NK-92 (cell line): ENCODE results near the gene OR52I2.

ENCODE experiments used
- DNase-seq: peaks from one replicate; lab custom pipeline; 2025; ENCODE audit not compliant: unreplicated experiment; lab: John Stamatoyannopoulos, UW

The OR52I2 gene

DNA sequence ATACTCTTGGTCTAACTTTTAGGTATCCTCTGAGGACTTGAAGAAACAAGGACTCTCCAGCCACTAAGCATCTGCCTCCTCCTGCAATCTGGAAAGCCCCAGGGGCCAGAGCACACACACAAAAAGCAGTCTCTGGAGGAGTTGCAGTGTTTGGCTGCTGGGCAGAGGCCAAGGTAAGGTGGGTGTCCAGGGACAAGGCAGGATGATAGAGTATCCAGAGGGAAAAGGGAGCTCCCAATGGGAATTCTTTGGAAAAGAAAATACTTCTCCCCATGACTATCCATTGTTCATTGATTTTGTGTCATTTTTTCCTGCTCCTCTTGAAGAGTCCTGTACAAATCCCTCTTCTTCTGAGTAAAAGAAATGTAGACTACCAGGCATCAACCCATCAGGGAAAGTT, at the start of gene OR52I2:
Gene OR52I2 (plus strand): TSS at position 301 of the 400 bp plus-strand sequence.
- DNase-seq: no peak

- no peak for DNase-seq
These were observed 41.8 kb upstream of the OR52I2 start for GRCh38 chr11:4539603-4540219.

- no peak for DNase-seq
These were observed 40.5 kb upstream of the OR52I2 start for GRCh38 chr11:4541071-4541470.

DNA sequence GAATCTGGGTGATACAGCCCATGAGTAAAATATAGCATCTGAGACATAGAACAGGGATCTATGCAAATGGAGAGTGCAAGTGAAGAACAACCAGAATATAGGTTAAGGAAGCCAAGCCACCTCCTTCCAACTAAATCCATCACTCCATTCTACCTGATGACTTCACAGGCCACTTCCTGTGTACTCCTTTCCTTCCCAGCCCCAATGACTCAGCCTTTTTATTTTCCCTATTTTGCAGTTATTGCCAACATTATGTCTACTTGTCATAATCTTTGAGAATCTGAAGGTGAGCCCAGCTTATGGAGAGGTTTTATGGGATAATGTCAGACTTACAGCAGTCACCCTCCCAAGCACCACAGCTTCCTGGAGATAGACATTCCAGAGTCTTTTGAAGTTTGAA, 38.0 kb upstream of the OR52I2 start:
- no peak for DNase-seq

DNA sequence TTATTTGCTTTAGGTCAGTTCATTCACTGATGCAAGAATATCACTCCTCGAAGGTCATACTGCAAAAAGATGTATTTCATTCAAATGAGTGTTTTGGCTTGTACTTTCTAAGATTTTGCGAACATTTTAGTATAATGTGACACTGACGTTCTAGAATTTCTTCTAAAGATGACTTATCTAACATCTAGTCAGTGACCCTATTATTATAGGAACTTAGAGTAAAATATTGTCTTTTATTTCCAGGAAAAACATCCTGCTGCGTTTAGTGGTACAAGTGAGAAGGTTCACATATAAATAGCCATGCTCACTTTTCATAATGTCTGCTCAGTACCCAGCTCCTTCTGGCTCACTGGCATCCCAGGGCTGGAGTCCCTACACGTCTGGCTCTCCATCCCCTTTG, 36.7 kb upstream of the OR52I2 start, which contains the start of gene OR52M1:
Gene OR52M1 (plus strand): TSS at position 301 of the 400 bp plus-strand sequence. CDS start 0 bp downstream, at position 301.
- no peak for DNase-seq

- DNase-seq: no peak
These were observed 34.7 kb upstream of the OR52I2 start for GRCh38 chr11:4546878-4547277.

DNA sequence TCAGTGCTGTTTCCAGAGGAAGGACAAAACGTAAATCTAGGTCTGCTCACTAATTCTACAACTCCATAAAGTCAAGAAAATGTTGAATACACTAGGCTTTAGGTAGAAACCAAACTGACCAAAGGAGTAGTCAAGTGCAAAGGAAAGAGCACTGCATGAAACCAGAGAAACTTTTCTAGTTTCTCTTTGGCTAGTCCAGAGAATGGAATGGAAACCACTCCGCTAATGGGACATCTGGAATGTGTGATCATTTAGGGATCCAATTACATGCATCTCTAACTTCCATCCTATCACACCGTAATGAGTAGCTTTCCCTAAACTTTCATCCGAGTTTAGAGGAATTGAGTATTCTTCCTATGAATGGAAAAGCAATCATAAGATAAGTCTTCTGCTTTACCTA, 34.1 kb upstream of the OR52I2 start:
- DNase-seq: no peak

- no peak for DNase-seq
These were observed 30.1 kb upstream of the OR52I2 start for GRCh38 chr11:4551346-4551979.

DNA sequence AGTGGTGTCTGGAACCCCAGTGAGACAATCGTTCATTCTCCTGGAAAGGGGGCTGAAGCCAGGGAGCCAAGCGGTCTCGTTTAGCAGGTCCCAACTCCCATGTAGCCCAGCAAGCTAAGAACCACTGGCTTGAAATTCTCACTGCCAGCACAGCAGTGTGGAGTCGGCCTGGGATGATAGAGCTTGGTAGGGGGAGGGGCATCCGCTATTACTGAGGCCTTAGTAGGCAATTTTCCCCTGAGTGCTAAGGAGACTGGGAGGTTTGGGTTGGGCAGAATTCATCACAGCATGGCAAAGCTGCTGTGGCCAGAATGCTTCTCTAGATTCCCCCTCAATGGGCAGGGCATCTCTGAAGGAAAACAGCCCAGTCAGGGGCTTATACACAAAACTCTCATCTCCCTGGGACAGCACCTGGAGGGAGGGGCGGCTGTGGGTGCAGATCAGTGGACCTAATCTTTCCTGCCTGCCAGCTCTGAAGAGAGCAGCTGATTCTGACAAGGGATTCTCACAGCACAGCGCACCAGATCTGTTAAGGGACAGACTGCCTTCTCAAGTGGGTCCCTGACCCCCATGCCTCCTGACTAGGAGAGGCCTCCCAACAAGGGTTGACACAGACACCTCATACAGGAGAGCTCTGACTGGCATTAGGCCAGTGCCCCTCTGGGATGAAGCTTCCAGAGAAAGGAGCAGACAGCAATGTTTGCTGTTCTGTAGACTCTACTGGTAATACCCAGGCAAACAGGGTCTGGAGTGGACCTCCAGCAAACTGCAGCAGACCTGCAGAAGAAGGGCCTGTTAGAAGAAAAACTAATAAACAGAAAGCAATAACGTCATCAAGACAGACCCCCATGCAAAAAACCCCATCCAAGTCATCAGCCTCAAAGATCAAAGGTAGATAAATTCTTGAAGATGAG, 21.8 kb upstream of the OR52I2 start:
- DNase-seq: no peak

GRCh38 chr11:4560467-4560866, 21.1 kb upstream of the OR52I2 start:
- DNase-seq: no peak

- DNase-seq: no peak
These were observed 16.2 kb upstream of the OR52I2 start for GRCh38 chr11:4565371-4565770.

DNA sequence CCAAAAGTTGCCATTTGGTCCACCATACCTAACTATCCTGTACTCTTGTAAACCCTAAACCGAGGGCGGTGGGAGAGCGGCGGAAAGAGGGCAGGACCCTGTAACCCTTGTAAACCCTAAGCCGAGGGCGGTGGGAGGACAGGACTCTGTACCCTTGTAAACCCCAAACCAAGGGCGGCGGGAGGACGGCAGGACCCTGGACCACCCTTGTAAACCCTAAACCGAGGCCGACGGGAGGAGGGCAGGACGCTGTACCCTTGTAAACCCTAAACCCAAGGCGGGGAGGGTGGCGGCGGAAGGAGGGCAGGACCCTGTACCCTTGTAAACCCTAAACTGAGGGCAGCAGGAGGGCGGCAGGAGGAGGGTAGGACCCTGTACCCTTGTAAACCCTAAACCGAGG, 12.5 kb upstream of the OR52I2 start:
- DNase-seq: no peak

- no peak for DNase-seq
These were observed 4.7 kb upstream of the OR52I2 start for GRCh38 chr11:4576880-4577279.

GRCh38 chr11:4577761-4578160, 3.8 kb upstream of the OR52I2 start:
- DNase-seq: no peak

DNA sequence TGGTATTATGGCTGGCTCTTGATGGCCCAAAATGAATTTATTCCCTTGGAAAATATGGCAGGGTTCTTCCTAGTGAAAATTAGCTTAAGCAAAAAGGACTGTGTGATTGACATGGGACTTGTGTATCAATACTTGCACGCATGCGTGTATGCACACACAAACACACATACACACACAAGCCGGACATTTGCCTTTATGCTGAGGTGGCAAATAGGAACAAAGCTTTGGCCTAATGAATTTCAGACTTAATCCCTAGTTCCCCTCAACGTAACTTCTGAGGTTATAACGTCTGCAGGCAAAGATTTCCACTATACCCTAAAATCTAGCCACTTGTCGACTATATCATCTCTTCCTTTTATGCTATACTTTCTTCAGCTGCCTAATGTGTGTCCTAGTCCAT, 2.9 kb upstream of the OR52I2 start:
- no peak for DNase-seq

DNA sequence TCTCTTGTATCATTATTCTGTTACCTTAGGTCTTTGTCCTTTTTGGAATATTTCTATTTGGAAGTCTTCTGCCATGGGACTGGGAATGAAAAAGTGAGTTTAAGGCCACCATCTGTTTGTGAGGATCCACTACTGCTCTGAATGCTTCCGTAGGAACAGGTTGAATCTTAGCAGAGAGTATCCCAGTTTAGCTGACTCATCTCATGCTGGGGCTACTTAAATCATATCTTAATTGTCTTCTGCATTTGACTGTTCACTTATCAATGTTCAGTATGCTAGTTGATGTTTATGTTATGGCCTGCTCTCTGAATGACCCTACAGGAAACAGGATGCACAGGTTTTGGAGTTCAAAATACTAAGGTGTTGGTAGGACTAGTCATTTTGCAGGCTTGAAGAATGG, 1.4 kb upstream of the OR52I2 start:
- DNase-seq: no peak

GRCh38 chr11:4589017-4589416, 7.5 kb downstream of the OR52I2 start:
- DNase-seq: no peak

DNA sequence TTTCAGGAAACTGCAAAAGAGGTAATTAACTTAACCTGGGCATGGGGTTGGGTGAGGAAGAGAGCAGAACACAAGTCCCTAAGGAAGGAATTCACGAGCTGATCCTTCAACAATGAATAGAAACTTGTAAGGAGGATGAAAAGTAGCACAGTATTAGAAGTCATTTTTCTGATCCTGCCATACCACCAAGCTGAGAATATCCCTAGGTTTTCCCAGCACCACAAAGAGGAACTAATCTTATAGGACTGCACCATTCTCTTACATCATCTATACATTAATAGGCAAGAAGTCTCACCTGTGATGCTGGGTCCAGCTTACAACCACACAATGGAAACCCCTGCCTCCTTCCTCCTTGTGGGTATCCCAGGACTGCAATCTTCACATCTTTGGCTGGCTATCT, 12.2 kb downstream of the OR52I2 start, which contains the start of gene OR52I1:
Gene OR52I1 (plus strand): TSS at position 301 of the 400 bp plus-strand sequence. CDS start 0 bp downstream, at position 301.
- DNase-seq: no peak

DNA sequence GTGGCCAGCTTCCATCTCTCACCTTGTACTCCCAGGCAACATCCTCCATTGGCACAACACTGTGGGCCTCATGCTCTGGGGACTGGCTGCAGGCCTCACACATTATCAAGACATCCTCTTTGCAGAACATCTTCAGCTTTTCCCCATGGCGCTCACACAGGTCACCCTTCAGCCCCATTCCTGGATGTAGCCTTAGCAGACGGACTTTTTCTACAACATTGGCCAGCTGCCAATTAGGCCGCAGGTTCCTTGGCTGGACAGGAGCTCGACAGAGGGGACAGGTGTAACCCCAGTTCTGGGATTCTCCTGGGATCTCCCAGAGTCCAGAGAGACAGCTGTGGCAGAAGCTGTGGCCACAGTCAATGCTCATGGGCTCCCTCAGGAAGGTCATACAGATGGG, 23.5 kb downstream of the OR52I2 start:
- DNase-seq: no peak

DNA sequence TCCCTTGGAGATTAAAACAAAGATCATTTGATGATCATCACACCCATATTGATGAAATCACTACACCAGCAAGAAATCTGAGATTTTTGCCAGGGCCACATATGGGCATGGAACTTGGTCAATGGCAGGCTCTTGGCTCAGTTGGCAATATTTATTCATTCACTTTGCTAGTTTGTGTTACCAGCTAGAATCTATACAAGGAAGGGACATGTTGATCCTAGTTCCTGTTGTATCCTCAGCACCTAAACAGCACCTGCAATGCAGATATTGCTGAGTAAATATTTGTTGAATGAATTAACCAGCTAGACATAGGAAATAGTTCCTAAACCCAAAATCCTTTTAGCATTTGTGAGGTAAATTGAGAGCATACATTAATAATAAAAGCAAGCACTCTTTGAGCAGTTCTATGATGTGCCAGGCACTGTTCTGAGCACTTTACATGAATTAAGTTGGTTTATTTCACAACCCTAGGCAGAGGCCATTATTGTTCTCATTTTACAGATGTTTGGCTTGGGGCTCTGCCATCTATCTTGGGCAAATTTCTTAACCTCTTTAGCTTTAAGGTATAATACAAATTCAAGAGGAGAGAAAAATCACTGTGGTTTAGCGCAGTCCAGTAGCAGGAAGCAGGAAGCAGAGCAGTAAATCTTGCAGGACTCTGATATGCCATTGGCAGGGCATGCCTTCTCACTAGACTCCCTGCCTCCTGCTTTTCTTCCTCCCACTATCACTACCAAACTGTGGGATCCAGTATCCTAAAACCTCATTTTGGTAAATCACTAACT, 24.9 kb downstream of the OR52I2 start:
- DNase-seq: no peak

GRCh38 chr11:4607096-4607495, 25.6 kb downstream of the OR52I2 start:
- no peak for DNase-seq
